GM12878 (cell line): Measurements from ENCODE around the gene PROKR1. TPM values are rescaled to one million over a fixed set of nuclear protein-coding genes. Genes with fewer than 3 reads are reported as not detected.

Experiments used
- BCL11A ChIP-seq: IDR thresholded peaks from 2 replicates; pipeline ENCODE4 v1.6.1; 2011; ENCODE audit warnings: low read depth, low read length
- BMI1 ChIP-seq: fragments of 450-650 bp; IDR thresholded peaks from 2 replicates; pipeline ENCODE4 v1.6.1; 2016; ENCODE audit warnings: mild to moderate bottlenecking, moderate library complexity, borderline replicate concordance
- CEBPB ChIP-seq, 2 experiments: fragments of 150-350 bp in 1 of 2; IDR thresholded peaks; 2 replicates each; pipeline ENCODE4 v1.6.1; 2012 to 2014; ENCODE audit warnings: low read depth in 2 of 2, low read length in 2 of 2, borderline replicate concordance in 1 of 2, inconsistent platforms in 1 of 2
- EED ChIP-seq: sonication (generic); IDR thresholded peaks from 2 replicates; pipeline ENCODE4 v1.6.1; 2016; ENCODE audit warnings: antibody characterized with exemption, low read depth
- ETV6 ChIP-seq, 2 experiments: fragments of 450-650 bp in 1 of 2; IDR thresholded peaks in 1 of 2; conservative IDR thresholded peaks in 1 of 2; 2 replicates each; pipeline ENCODE4 v1.6.1; 2014; ENCODE audit warnings: antibody characterized with exemption in 1 of 2, borderline replicate concordance in 1 of 2, low read depth in 1 of 2, mild to moderate bottlenecking in 1 of 2, moderate library complexity in 1 of 2
- FOXM1 ChIP-seq: IDR thresholded peaks from 2 replicates; pipeline ENCODE4 v1.6.1; 2012; ENCODE audit warnings: low read depth, mild to moderate bottlenecking, inconsistent platforms, low read length, moderate library complexity
- GATAD2B ChIP-seq: fragments of 450-650 bp; conservative IDR thresholded peaks from 2 replicates; pipeline ENCODE4 v1.6.1; 2017; ENCODE audit warnings: low read depth, mild to moderate bottlenecking, moderate library complexity
- IRF4 ChIP-seq: IDR thresholded peaks from 2 replicates; pipeline ENCODE4 v1.6.1; 2011; ENCODE audit warnings: low read depth, low read length
- KAT2A ChIP-seq: conservative IDR thresholded peaks from 2 replicates; pipeline ENCODE4 v1.6.1; 2011; ENCODE audit warnings: low read depth, low read length; ENCODE audit not compliant: control insufficient read depth
- MYC ChIP-seq: IDR thresholded peaks from 2 replicates; pipeline ENCODE4 v1.6.1; 2011; ENCODE audit warnings: mild to moderate bottlenecking, low read length, moderate library complexity, inconsistent platforms; ENCODE audit not compliant: insufficient read depth, insufficient replicate concordance, insufficient read length, severe bottlenecking
- NFIC ChIP-seq: IDR thresholded peaks from 2 replicates; pipeline ENCODE4 v1.6.1; 2012; ENCODE audit warnings: low read depth, mild to moderate bottlenecking, inconsistent platforms, low read length, moderate library complexity
- NFYB ChIP-seq: IDR thresholded peaks from 2 replicates; pipeline ENCODE4 v1.6.1; 2011; ENCODE audit warnings: low read depth, mild to moderate bottlenecking, low read length, improper control_type of control experiment, moderate library complexity; ENCODE audit not compliant: insufficient read depth
- NR2C2 ChIP-seq: IDR thresholded peaks from 2 replicates; pipeline ENCODE4 v1.6.1; 2011; ENCODE audit warnings: borderline replicate concordance, low read depth; ENCODE audit not compliant: control insufficient read depth, insufficient read length
- PAX5 ChIP-seq: IDR thresholded peaks from 2 replicates; pipeline ENCODE4 v1.6.1; 2011; ENCODE audit warnings: low read depth, low read length, borderline replicate concordance
- POLR2AphosphoS2 ChIP-seq: IDR thresholded peaks from 2 replicates; pipeline ENCODE4 v1.6.1; 2011; ENCODE audit warnings: low read depth, mild to moderate bottlenecking, low read length, improper control_type of control experiment, moderate library complexity
- POU2F2 ChIP-seq: IDR thresholded peaks from 3 replicates; pipeline ENCODE4 v1.6.1; 2011; ENCODE audit warnings: low read depth, mild to moderate bottlenecking, low read length, borderline replicate concordance
- SRF ChIP-seq, 2 experiments: IDR thresholded peaks; 2 replicates each; pipeline ENCODE4 v1.6.1; 2011; ENCODE audit warnings: low read depth in 2 of 2, low read length in 2 of 2, mild to moderate bottlenecking in 1 of 2, moderate library complexity in 1 of 2
- ZNF384 ChIP-seq: IDR thresholded peaks from 2 replicates; pipeline ENCODE4 v1.6.1; 2012; ENCODE audit warnings: low read depth, mild to moderate bottlenecking, low read length, improper control_type of control experiment, borderline replicate concordance
- ZNF622 ChIP-seq: fragments of 450-650 bp; IDR thresholded peaks from 2 replicates; pipeline ENCODE4 v1.6.1; 2017; ENCODE audit warnings: mild to moderate bottlenecking, inconsistent platforms
- ZNF687 ChIP-seq: fragments of 450-650 bp; IDR thresholded peaks from 2 replicates; pipeline ENCODE4 v1.6.1; 2017; ENCODE audit warnings: mild to moderate bottlenecking, moderate library complexity
- polyA plus RNA-seq, 11 experiments: library from polyadenylated mRNA; depleted of rRNA in 4 of 11; unstranded in 6 of 11; stranded (reverse) in 5 of 11; fragments of >200 nt; fragmentation: Nextera tagmentation in 4 of 11; fragmentation: Illumina TruSeq in 1 of 11; extraction: Ambion mirVana in 4 of 11; extraction: Trizol in 1 of 11; gene quantifications; 1 replicate in 1 of 11; 2 replicates in 10 of 11; pipeline versions ENCODE4 v1.2.1 to v1.2.3, GENCODE V29; 2011 to 2016; ENCODE audit warnings: inconsistent platforms in 2 of 11, missing spikeins in 2 of 11, low read depth in 1 of 11
- total RNA-seq, 4 experiments: library from RNA; depleted of rRNA in 3 of 4; stranded (reverse); fragments of >200 nt in 3 of 4; fragmentation: Illumina TruSeq in 1 of 4; extraction: Trizol in 1 of 4; gene quantifications; 2 replicates each; pipeline versions ENCODE4 v1.2.1 to v1.2.3, GENCODE V29; 2013 to 2021

PROKR1 gene
- total and polyA plus RNA-seq, 10 of the 15 experiments (the other 5 are each of a cell fraction or from before 2014, with no cell fraction given) = 0.01 to 0.02 TPM; not detected in 8

GRCh38 chr2:68689553-68690537, 46.5 kb downstream of the PROKR1 start (continued):
- peak; percentile 87 for TF ChIP-seq NFIC
- peak; percentile 45; the same call in 1 of the 2 replicates for TF ChIP-seq GATAD2B
- TF ChIP-seq CEBPB (IDR thresholded peaks at IDR 0.05; ENCODE audit: borderline replicate concordance in 1 of 2, low read depth in 2 of 2, low read length in 2 of 2) = peak; percentile 30 to 84; a peak in 3 of 4 replicates
- peak; percentile 86 for TF ChIP-seq BCL11A
- peak; percentile 53; the same call in 2 of the 3 replicates for TF ChIP-seq POU2F2
- no peak for TF ChIP-seq NFYB
- no peak for TF ChIP-seq MYC
- TF ChIP-seq ZNF622 = no peak
- TF ChIP-seq ZNF687 = no peak
- peak; percentile 98 for TF ChIP-seq IRF4
- TF ChIP-seq EED = peak; percentile 70
- TF ChIP-seq POLR2AphosphoS2 = no peak
- TF ChIP-seq BMI1 = peak; percentile 56; the same call in 1 of the 2 replicates
- TF ChIP-seq FOXM1 = peak; percentile 80
- TF ChIP-seq ETV6 (conservative IDR thresholded peaks at IDR 0.05 in 1 of 2, IDR thresholded peaks at IDR 0.05 in 1 of 2; ENCODE audit: borderline replicate concordance in 1 of 2, low read depth in 1 of 2) = peak in 1 of 2 experiments; percentile 71; a peak in 1 of 4 replicates
- TF ChIP-seq PAX5 = peak; percentile 47; the same call in 1 of the 2 replicates
- TF ChIP-seq SRF (IDR thresholded peaks at IDR 0.05; ENCODE audit: low read depth in 2 of 2, low read length in 2 of 2) = no peak
- TF ChIP-seq KAT2A = no peak
- TF ChIP-seq ZNF384 = no peak
- TF ChIP-seq NR2C2 = no peak
